GM18907 (cell line): Measurements from ENCODE around the gene HRAS.
A peak's percentile ranks its signal among the peaks of the same experiment; 100 is the strongest.
"Not testable (repeated sequence)": the region's sequence is repeated elsewhere in the genome, so short reads cannot be mapped to it uniquely, and the experiment has no call there.

ENCODE experiments used
- ATAC-seq: cut with Tn5 transposase; IDR thresholded peaks from one replicate; pipeline ENCODE4 v1.9.1; 2021; ENCODE audit warnings: mild to moderate bottlenecking, moderate library complexity; ENCODE audit not compliant: unreplicated experiment

The HRAS gene

DNA sequence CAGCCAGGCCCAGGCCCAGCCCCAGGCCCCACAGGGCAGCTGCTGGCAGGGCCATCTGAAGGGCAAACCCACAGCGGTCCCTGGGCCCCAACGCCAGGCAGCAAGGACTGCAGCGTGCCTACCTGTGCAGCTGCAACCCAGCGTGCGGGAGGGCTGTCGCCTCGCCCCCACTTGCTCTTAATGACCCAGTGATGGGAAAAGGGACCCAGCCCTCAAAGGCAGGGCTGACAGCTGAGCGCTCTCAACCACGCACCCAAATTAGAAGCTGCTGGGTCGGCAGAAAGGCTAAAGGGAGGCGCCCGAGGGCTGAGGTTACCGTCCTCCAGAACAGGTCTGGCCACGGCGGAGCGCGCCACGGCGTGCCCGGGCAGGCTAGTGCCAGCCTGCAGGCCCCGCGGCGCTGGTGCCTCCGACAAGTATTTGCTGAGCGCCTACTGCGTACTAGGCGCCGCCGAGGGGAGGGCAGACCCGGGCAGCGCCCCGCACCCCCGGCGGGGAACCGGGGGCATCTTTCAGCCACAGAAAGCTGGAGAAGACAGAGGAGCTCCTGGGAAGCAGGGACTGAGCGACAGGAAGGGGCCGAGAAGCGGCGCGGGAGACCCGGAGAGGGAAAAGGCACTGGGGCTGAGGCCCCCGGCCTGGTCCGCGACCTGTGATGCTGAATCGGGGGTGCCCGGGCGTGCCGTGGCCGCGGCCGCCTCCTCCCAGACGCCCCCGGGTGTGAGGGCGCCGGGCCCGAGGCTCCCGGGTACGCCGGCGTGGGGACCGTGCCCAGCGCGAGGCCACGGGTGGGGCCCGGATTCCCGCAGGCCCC lies 773 bp downstream of the HRAS start:
- ATAC-seq = no peak

DNA sequence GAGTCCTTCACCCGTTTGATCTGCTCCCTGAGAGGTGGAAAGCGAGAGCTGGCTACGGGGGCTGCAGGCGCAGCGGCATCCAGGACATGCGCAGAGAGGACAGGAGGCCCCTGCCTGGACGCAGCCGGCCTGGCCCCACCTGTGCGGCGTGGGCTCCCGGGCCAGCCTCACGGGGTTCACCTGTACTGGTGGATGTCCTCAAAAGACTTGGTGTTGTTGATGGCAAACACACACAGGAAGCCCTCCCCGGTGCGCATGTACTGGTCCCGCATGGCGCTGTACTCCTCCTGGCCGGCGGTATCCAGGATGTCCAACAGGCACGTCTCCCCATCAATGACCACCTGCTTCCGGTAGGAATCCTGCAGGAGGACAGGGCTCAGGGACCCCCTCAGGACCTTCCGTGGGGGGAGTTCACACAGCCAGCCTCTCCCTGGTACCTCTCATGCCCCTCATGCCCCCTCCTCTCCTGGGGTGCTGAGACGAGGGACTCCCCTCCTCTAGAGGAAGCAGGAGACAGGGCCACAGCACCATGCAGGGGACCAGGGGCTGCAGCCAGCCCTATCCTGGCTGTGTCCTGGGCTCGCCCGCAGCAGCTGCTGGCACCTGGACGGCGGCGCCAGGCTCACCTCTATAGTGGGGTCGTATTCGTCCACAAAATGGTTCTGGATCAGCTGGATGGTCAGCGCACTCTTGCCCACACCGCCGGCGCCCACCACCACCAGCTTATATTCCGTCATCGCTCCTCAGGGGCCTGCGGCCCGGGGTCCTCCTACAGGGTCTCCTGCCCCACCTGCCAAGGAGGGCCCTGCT lies 1.6 kb downstream of the HRAS start:
- ATAC-seq = no peak

DNA sequence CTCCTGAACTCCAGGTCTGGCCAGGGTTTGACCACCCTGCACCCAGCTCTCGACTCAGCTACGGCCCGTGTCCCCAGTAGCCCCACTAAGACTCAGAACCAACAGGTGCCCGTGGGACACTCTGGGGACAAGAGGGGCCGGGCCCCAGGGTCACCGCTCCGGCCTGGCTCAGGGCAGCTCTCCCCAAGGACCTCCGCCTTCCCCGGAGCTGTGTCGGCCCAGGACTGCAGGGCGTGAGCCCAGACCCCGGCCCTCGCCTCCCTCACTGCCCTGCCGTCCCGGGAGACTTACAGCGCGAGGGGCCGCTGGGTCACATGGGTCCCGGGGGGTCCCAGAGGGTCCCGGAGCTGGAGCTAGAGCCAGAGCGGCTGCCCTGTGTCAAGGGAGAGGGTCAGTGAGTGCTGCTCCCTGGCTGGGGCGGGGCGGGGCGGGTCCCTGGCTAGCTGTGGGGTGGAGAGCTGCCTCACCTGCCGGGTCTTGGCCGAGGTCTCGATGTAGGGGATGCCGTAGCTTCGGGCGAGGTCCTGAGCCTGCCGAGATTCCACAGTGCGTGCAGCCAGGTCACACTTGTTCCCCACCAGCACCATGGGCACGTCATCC lies 2.3 kb downstream of the HRAS start:
- ATAC-seq = no peak

DNA sequence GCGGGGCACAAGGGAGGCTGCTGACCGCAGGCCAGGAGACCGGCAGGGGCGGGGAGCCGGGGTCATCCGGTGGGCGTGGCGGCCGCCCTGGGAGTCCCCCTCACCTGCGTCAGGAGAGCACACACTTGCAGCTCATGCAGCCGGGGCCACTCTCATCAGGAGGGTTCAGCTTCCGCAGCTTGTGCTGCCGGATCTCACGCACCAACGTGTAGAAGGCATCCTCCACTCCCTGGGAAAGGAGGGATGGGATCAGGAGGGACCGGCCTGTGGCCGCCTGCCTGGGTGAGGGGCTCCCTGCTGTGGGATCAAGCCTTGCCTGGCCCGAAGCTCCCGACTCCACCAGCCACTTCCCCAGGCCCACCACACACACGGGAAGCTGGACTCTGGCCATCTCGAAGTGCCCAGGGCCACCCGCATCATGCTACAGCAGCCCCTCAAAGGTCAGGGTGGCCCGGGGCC lies 2.8 kb downstream of the HRAS start:
- no peak for ATAC-seq

DNA sequence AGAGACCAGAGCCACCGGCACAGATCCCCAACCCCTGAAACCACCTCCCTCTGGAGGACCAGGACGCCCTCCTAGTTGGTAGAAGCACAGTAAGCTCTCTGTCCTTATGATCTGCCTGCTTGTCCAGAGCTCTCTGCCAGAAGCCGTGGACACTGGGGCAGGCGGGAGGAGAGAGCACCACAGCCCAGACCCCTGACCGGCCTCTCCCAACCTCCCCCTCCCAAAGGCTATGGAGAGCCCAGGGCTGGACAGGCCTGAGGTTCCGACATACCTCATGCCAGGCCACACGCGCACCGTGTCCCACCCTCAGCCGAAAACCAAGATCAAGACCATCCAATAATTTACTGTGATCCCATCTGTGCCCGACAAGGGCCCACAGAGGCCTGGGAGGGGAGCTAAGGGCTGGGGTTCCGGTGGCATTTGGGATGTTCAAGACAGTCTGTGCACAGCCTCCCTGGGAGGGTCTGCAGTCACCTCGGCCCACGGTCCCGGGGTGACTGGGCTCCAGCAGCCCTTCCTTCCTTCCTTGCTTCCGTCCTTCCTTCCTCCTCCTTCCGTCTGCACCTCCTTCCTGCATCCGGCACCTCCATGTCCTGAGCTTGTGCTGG lies 3.4 kb downstream of the HRAS start:
- no peak for ATAC-seq

DNA sequence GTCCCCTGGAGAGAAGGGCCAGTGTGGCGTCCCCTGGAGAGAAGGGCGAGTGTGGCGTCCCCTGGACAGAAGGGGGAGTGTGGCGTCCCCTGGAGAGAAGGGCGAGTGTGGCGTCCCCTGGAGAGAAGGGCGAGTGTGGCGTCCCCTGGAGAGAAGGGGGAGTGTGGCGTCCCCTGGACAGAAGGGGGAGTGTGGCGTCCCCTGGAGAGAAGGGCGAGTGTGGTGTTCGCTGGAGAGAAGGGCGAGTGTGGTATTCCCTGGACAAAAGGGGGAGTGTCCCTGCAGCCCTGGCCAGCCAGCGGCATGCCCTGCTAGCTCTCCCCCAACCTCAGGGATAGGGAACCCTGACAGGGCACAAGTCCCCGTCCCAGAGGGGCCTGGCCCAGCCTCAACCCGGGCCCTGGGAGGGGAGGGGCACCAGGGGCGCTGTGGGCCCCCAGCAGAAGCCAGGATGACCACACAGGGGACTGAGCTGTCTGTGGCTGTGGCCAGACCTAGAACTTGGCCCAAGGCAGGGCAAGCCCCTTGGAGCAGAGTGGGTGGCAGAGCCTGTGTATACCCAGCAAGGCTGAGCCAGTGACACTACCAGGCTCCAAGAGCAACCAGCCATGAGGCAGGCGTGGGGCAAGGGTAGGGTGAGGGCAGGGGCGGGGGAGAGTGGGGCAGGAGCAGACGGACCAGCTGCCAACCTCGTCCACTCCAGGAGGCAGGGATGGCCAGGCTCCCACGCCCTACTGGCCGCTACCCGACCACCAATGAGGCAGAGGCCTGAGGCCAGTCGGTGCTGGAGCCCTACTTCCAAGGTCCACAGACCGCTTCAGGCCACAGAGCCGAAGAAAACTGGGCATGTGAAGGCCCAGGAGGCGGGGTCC lies 4.2 kb downstream of the HRAS start:
- no peak for ATAC-seq

DNA sequence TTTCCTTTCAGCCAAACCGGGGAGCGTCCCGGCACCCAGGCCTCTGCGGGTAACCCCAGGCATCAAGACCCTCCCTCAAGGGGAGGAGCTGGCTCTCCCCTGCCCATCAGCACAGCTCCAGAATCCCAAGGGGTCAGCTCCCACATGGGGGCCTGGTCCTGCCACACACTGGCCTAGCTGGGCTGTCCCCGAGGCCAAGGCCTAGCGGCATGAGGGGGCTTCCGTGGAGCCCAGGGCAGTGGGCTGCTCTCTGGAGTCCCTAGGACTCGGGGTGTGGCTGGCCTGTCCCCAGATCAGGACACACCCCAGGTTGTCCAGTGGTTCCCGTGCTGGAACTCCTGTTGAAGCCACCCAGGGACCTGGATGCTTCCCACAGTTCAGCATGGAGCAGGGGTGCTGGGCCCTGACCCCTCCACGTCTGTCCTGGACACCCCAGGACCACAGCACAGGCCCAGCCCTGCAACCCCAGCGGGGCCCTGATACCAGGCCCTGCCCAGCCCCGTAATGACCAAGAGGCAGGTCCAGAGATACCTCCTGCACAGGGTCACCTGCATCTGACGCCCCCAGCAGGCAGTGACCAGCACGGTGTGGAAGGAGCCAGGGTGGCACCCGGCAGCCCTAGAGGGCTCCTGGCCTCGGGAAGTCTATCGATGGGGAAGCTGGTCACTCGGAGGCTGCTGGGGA lies 5.5 kb downstream of the HRAS start:
- no peak for ATAC-seq

DNA sequence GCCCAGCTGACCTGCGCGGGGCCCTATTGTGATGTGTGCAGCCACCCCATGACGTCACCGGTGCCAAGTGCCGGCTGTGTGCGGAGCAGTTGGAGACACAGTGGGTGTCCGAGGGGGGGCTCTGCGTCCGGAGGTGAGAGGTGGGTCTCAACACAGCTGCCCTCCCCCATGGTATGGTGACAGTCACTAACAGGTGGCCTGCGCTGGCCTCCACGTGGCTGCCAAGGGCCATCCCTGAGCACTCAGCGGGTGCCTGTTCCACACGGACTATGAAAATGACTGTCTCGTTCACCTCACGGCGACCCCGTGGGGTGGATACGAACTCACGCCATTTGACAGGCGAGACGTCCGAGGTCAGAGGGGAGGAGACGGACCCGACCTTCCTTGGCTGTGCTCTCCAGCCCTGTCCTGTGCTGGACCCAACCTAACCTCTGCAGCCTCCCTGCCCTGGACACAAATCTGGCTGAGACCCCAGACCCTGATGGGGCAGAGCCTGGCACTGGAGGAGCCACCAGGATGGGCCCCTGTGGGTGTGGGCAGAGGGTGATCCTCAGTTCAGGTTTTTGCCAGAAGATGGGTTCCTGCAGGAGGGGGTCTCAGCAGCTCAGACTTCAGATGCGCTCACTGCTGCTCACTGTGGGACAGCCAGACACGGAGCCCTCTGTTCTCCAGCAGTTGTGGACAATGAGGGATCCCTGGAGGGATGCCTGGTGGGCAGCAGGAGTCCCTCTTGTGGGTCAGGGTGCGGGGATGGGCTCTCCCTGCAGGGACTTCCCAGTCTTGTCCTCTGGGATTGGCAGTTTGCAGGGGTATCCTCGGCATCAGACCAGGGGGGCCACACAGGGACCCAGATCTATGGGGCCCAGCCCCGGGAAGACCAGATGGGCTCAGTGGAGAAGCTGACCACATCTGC lies 6.3 kb downstream of the HRAS start:
- ATAC-seq = no peak

DNA sequence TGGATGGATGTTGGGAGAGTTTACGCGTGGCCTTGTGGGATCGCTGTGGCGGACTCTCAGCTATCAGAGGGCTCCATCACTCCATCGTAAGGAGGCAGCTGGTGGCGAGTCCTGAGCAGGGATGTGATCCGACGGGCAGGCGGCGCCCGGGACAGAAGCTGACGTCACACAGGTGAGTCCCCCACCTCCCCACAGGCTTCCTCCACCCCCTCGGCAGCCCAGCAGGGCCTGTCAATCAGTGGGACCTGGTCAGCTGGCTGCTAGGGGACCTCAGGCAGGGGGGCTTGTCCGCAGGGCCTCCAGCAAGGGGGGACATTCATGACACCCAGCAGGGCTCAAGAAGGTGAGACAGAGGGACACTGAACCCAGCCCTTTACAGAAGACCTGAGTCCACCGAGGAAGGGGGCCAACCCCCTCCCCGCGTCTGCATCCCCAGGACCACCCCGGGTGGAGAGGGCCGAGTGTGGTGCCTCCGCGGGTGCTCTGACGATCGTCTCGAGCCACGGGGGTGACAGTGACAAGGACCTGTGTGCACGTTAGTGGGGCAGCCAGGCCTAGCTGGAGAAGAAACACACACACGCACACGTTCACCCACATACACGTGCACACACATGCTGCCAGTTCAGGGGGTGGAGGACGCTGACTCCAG lies 7.1 kb downstream of the HRAS start:
- no peak for ATAC-seq

DNA sequence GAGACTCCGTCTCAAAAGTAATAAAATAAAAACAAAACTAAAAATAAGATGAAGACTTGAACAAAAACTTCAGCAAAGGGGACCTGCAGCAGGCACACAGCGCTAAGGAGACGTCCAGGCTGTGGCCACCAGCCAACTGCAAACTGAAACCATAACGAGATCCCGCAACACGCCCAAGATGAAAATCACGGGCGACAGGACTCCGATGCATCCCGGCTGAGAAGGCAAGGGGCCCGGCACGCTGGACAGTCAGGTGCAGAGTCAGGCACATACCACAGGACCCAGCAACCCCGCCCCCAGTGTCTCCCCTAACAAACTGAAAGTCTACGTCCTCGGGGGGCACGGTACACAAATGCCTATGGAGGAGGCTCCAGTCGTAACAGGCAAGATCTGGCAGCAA lies 9.2 kb downstream of the HRAS start:
- no peak for ATAC-seq

DNA sequence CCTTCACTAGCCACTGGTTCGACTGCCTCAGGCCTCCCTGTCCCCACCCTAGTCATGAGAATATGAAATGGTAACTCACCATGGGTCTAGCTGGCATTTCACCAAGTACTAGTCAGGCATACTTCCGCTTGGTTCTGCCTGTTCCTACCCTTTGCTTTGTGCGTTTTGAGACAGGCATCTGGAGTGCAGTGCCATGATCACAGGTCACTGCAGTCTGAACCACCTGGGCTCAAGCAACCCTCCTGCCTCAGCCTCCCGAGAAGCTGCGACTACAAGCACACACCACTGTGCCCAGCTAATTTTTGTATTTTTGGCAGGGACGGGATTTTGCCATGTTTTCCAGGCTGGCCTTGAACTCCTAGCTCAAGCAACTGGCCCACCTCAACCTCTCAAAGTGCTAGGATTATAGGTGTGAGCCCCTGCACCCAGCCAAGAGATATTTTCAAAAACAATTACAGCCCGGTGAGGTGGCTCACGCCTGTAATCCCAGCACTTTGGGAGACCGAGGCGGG lies 14.1 kb downstream of the HRAS start:
- ATAC-seq = no peak

DNA sequence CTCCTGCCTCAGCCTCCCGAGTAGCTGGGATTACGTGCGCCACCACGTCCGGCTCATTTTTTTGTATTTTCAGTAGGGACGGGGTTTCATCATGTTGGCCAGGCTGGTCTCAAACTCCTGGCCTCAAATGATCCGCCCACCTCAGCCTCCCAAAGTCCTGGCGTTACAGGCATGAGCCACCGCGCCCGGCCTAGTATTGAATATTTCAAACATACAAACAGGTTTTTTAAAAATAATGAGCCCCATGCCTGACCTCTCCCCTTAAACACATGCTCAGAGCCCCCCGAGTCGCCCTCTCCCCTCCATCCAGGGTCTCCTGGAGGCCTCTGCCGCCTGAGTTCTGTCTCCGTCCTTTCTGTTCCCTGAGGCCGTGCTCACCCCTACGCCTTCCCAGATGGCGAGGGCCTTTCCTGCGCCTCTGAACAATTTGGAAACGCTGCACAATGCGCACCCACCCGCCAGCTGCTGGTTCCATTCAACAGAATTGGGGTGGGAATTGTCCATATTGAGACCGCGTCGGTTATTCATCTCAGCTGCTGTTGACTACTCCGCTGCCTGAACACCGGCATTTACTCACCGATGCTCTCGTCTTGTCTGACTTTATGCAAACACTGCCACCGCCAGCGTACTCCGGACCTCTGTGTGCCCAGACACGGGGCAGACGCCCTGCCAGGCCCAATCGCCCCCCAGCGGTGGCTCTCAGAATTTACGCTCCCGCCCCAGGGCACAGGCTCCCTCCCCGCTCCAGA lies 14.8 kb downstream of the HRAS start:
- no peak for ATAC-seq

DNA sequence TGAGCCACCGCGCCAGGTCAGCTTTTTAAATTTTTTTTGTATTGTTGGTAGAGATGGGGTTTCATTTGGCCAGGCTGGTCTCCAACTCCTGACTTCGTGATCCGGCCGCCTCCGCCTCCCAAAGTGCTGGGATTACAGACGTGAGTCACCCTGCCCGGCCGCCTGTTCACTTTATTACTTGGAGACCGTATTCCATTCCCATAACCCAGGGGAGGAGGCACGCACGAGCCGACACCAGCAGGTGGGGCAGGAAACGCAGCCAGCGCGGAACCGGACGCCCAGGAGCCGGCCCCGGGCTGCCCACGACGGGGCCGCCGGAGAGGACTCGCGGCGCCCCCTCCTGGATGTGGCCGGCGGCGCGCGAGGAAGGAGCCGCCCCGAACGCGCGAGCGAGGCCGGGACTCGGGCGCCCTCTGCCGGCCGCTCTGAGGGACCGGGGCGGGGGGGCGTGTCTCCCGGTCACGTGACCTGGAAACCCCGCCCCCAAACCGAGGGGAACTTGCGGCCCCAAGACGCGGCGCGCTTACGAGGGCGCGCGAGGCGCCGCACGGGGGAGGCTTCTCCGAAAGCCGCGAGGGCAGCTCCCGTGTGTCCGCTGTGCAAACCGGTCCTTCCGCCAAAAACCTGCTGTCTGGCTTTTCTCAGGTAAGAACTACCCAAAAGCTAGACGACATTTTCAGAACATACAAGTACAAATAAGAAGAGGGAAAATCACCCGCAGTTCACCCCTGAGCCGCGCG lies 16.7 kb downstream of the HRAS start:
- peak; percentile 82 for ATAC-seq

DNA sequence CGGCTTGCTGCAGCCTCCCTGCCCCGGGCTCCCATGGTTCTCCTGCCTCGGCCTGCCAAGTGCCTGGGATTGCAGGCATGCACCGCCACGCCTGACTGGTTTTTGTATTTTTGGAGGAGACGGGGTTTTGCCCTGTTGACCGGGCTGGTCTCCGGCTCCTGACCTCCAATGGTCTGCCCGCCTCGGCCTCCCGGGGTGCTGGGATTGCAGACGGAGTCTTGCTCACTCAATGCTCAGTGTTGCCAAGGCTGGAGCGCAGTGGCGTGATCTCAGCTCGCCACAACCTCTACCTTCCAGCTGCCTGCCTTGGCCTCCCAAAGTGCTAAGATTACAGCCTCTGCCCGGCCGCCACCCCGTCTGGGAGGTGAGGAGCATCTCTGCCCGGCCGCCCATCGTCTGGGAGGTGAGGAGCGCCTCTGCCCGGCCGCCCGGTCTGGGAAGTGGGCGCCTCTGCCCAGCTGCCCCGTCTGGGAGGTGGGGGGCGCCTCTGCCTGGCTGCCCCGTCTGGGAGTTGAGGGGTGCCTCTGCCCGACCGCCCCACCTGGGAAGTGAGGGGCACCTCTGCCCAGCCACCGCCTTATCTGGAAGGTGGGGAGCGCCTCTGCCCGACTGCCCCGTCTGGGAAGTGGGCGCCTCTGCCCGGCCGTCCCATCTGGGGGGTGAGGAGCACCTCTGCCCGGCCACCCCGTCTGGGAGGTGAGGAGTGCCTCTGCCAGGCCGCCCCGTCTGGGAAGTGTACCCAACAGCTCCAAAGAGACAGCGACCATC lies 18.3 kb downstream of the HRAS start:
- not testable (repeated sequence) for ATAC-seq

DNA sequence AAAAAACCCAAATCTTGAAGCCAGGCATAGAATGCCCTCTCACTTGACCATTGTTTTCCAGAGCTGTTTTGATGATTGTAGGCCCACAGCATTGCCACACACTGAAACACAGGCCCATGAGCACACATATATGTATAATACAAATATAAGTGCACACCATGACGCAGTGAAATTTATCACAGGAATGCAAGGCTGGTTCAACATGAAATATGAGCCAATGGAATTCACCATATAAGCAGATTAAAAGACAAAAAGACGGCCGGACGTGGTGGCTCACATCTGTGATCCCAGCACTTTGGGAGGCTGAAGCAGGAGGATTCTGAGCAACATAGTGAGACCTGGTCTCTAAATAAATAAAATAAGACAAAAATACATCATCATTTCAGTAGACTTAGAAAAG lies 19.0 kb downstream of the HRAS start:
- no peak for ATAC-seq

DNA sequence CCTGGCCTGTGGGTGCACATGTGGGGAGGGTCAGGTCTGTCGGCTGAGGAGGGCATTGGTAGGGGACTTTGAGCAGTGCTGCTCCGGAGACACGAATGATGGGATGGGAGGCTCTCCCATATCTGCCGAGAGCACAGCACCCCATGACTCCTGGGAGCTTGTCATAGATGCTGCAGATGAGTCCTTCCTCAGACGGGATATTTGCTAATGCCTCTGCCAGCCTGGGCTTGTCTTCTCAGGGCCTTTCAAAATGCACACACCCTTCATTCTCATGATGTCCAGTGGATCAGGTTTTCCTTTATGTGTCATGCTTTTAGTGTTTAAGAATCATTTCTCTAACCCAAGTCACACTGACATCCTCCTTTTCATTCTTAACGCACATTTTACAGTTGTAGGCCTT lies 20.2 kb downstream of the HRAS start:
- ATAC-seq = no peak
